HEK293T (cell line): ENCODE data around the gene MYO9A.

Experiments used
- ARNT ChIP-seq: fragments of 450-650 bp; IDR thresholded peaks from 2 replicates; pipeline ENCODE4 v1.6.1; 2017; ENCODE audit warnings: mild to moderate bottlenecking
- FOXA1 ChIP-seq: fragments of 450-650 bp; IDR thresholded peaks from 2 replicates; pipeline ENCODE4 v1.6.1; 2016; ENCODE audit warnings: mild to moderate bottlenecking
- FOXM1 ChIP-seq: fragments of 450-650 bp; IDR thresholded peaks from 2 replicates; pipeline ENCODE4 v1.6.1; 2017; ENCODE audit warnings: mild to moderate bottlenecking, borderline replicate concordance
- L3MBTL2 ChIP-seq: fragments of 450-650 bp; conservative IDR thresholded peaks from 2 replicates; pipeline ENCODE4 v1.6.1; 2016; ENCODE audit warnings: mild to moderate bottlenecking
- LEF1 ChIP-seq: fragments of 450-650 bp; IDR thresholded peaks from 2 replicates; pipeline ENCODE4 v1.6.1; 2017; ENCODE audit warnings: mild to moderate bottlenecking, borderline replicate concordance
- NFRKB ChIP-seq: fragments of 450-650 bp; IDR thresholded peaks from 2 replicates; pipeline ENCODE4 v1.6.1; 2016; ENCODE audit warnings: mild to moderate bottlenecking, moderate library complexity
- SP1 ChIP-seq: fragments of 450-650 bp; IDR thresholded peaks from 2 replicates; pipeline ENCODE4 v1.6.1; 2017
- SUZ12 ChIP-seq: fragments of 450-650 bp; IDR thresholded peaks from 2 replicates; pipeline ENCODE4 v1.6.1; 2016; ENCODE audit warnings: mild to moderate bottlenecking
- TARDBP ChIP-seq: fragments of 450-650 bp; IDR thresholded peaks from 2 replicates; pipeline ENCODE4 v1.6.1; 2016
- TF ChIP-seq, protein P1 (sequence below): fragments of 450-650 bp; IDR thresholded peaks from 2 replicates; pipeline ENCODE4 v1.6.1; 2016

DNA sequence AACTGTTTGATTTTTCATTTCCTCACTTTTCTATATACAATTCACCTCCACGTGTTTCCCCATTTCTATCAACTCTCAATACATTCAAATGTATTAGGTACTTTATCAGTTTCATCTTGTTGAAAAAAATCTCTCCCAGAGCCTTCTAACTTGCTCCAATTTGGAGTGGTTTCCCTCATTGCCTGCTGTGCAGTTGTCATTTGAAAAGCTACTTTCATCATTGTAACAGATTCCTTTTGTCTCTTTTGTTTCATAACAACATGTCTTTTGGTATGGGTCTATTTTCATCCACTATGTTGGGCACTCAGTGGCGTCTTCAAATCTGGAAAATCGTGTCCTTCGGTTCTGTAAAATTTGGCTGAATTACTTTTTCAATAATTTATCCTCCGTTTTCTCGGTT lies 232.6 kb downstream of the MYO9A start:
- no peak for TF ChIP-seq SP1
- TF ChIP-seq L3MBTL2, result no peak
- TF ChIP-seq FOXA1, result no peak
- no peak for TF ChIP-seq LEF1
- no peak for TF ChIP-seq TARDBP
- TF ChIP-seq FOXM1, result no peak
- TF ChIP-seq, protein P1, sequence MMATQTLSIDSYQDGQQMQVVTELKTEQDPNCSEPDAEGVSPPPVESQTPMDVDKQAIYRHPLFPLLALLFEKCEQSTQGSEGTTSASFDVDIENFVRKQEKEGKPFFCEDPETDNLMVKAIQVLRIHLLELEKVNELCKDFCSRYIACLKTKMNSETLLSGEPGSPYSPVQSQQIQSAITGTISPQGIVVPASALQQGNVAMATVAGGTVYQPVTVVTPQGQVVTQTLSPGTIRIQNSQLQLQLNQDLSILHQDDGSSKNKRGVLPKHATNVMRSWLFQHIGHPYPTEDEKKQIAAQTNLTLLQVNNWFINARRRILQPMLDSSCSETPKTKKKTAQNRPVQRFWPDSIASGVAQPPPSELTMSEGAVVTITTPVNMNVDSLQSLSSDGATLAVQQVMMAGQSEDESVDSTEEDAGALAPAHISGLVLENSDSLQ, result no peak
- no peak for TF ChIP-seq ARNT
- no peak for TF ChIP-seq NFRKB
- no peak for TF ChIP-seq SUZ12
